SKM-1 treated with dmso at 0.1 percent for 144 hours (cell line): ENCODE results near the gene PERM1.

Experiments
- DNase-seq: peaks from one replicate; lab custom pipeline; 2025; ENCODE audit not compliant: unreplicated experiment; lab: John Stamatoyannopoulos, UW

The PERM1 gene

GRCh38 chr1:936348-937264 is 45.3 kb downstream of the PERM1 start:
- DNase-seq = no peak

- no peak for DNase-seq
Measured at GRCh38 chr1:935751-936231, 46.1 kb downstream of the PERM1 start.

GRCh38 chr1:934991-935750 is 46.7 kb downstream of the PERM1 start:
- DNase-seq = no peak

GRCh38 chr1:933603-933940 is 48.3 kb downstream of the PERM1 start:
- DNase-seq = no peak

- DNase-seq = no peak
Measured at GRCh38 chr1:932776-933602, 48.9 kb downstream of the PERM1 start.

GRCh38 chr1:932173-932510 is 49.8 kb downstream of the PERM1 start:
- no peak for DNase-seq

GRCh38 chr1:931380-932172 is 50.3 kb downstream of the PERM1 start:
- DNase-seq = no peak

- DNase-seq = no peak
Measured at GRCh38 chr1:930633-931138, 51.2 kb downstream of the PERM1 start.

- DNase-seq = no peak
Measured at GRCh38 chr1:929712-930632, 51.9 kb downstream of the PERM1 start.

- no peak for DNase-seq
Measured at GRCh38 chr1:928825-929661, 52.9 kb downstream of the PERM1 start.

- DNase-seq = no peak
Measured at GRCh38 chr1:927748-928147, 54.1 kb downstream of the PERM1 start.

- DNase-seq = no peak
Measured at GRCh38 chr1:927234-927633, 54.7 kb downstream of the PERM1 start.

- DNase-seq = no peak
Measured at GRCh38 chr1:925561-926421, 56.1 kb downstream of the PERM1 start.
